Astrocyte (in vitro differentiated cells and primary cell): ENCODE measurements around the gene GINS3. TPM values are rescaled to one million over a fixed set of nuclear protein-coding genes. Genes with fewer than 3 reads are reported as not detected.

Source experiments
- DNase-seq: peaks from one replicate; pipeline ENCODE4 v3.0.0-alpha.2; 2010; ENCODE audit warnings: low read depth
- FAIRE-seq: peaks from 2 replicates; lab custom pipeline; 2011; peaks lifted over from hg19 to GRCh38; lab: Jason Lieb, UNC
- H2AFZ ChIP-seq: 2 replicates; pipeline ENCODE4 v1.6.0; 2012; ENCODE audit warnings: low read depth, low read length, inconsistent platforms
- H3K27ac ChIP-seq: 2 replicates; pipeline ENCODE4 v1.5.1; 2011; ENCODE audit warnings: low read depth, low read length, inconsistent platforms
- H3K27me3 ChIP-seq: 2 replicates; pipeline ENCODE4 v1.6.0; 2011; ENCODE audit warnings: low read length, inconsistent platforms; ENCODE audit not compliant: insufficient read depth
- H3K36me3 ChIP-seq: 2 replicates; pipeline ENCODE4 v1.5.1; 2011; ENCODE audit warnings: low read length, inconsistent platforms; ENCODE audit not compliant: insufficient read depth
- H3K4me1 ChIP-seq: 2 replicates; pipeline ENCODE4 v1.5.1; 2011; ENCODE audit warnings: low read length, inconsistent platforms; ENCODE audit not compliant: insufficient read depth
- H3K4me2 ChIP-seq: 2 replicates; pipeline ENCODE4 v1.6.0; 2012; ENCODE audit warnings: low read length, inconsistent platforms
- H3K4me3 ChIP-seq: 2 replicates; pipeline ENCODE4 v1.5.1; 2011; ENCODE audit warnings: low read depth, mild to moderate bottlenecking, low read length, inconsistent platforms; ENCODE audit not compliant: insufficient read depth
- H3K79me2 ChIP-seq: 2 replicates; pipeline ENCODE4 v1.6.0; 2012; ENCODE audit warnings: mild to moderate bottlenecking, low read length, inconsistent platforms; ENCODE audit not compliant: insufficient read depth
- H3K9ac ChIP-seq: 2 replicates; pipeline ENCODE4 v1.6.0; 2012; ENCODE audit warnings: mild to moderate bottlenecking, low read length, inconsistent platforms
- H3K9me3 ChIP-seq: 2 replicates; pipeline ENCODE4 v1.5.1; 2012; ENCODE audit warnings: low read depth, mild to moderate bottlenecking, low read length, inconsistent platforms; ENCODE audit not compliant: insufficient read depth
- H4K20me1 ChIP-seq: 2 replicates; pipeline ENCODE4 v1.6.0; 2012; ENCODE audit warnings: low read length, inconsistent platforms; ENCODE audit not compliant: insufficient read depth
- H3K27ac Mint-ChIP-seq: one replicate; pipeline ENCODE4 v1.8.0; 2021; ENCODE audit warnings: mild to moderate bottlenecking, mixed read lengths; ENCODE audit not compliant: unreplicated experiment
- H3K27me3 Mint-ChIP-seq: one replicate; pipeline ENCODE4 v1.8.0; 2021; ENCODE audit warnings: low read depth, mixed read lengths; ENCODE audit not compliant: unreplicated experiment
- H3K36me3 Mint-ChIP-seq: one replicate; pipeline ENCODE4 v1.8.0; 2021; ENCODE audit warnings: low read depth, mixed read lengths; ENCODE audit not compliant: unreplicated experiment
- H3K4me1 Mint-ChIP-seq: one replicate; pipeline ENCODE4 v1.8.0; 2021; ENCODE audit warnings: low read depth, mixed read lengths; ENCODE audit not compliant: unreplicated experiment
- H3K4me3 Mint-ChIP-seq: one replicate; pipeline ENCODE4 v1.8.0; 2021; ENCODE audit warnings: mild to moderate bottlenecking, moderate library complexity, mixed read lengths; ENCODE audit not compliant: unreplicated experiment
- H3K9me3 Mint-ChIP-seq: one replicate; pipeline ENCODE4 v1.8.0; 2021; ENCODE audit warnings: mild to moderate bottlenecking, mixed read lengths; ENCODE audit not compliant: unreplicated experiment
- EZH2 ChIP-seq: IDR thresholded peaks from 2 replicates; pipeline ENCODE4 v1.6.1; 2012; ENCODE audit warnings: mild to moderate bottlenecking, low read length, inconsistent platforms; ENCODE audit not compliant: insufficient read depth
- total RNA-seq: library from RNA; stranded (reverse); gene quantifications from 2 replicates; pipeline ENCODE4 v1.2.1, GENCODE V29; 2021
- TF ChIP-seq, protein P1 (sequence below): IDR thresholded peaks from 2 replicates; pipeline ENCODE4 v1.5.1; 2011; ENCODE audit warnings: low read depth, mild to moderate bottlenecking, inconsistent platforms, low read length, moderate library complexity; ENCODE audit not compliant: insufficient read depth

The GINS3 gene
- total RNA-seq, 1 donor from 2014 or later, result 3.6 TPM

DNA sequence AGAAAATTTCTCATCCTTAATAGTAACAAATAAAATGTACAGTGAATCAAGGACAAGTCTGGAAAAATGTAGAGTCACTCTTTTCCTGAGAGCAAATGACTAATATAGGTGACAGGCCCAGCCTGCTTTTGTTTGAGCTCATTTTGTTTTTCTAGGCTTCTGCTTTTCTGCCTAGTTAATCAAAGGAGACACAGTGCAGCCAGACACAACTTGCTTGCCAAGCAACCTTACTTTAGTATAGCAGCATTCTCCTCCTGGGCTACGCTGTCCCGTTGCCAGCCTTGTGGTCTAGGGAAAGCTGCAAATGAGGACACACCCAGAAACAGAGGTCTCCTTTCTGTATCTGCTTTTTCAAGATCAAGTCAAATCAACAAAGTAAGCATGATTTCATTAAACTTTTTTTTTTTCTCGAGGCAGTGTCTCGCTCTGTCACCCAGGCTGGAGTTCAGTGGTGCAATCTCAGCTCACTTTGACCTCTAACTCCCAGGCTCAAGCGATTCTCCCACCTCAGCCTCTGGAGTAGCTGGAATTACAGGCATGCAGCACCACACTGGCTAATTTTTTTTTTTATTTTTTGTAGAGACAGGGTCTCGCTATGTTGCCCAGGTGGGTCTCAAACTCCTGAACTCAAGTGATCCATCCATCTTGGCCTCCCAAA lies 17.2 kb downstream of the GINS3 start:
- Mint-ChIP-seq H3K36me3 (no peaks in the 10 kb centered on the region), H3K27me3 (peaks cover 2% of the 10 kb centered on the region), H3K4me3 (no peak overlapping the region), H3K4me1 (peaks cover 6% of the 10 kb centered on the region), H3K27ac (no peak overlapping the region), H3K9me3 (no peaks in the 10 kb centered on the region)
- H3K4me1 ChIP-seq, result peaks cover 11% of the 10 kb centered on the region
- H3K9me3 ChIP-seq, result no peaks in the 10 kb centered on the region
- DNase-seq, result peak; percentile 91
- peak; percentile 13 for FAIRE-seq
- H3K27me3 ChIP-seq, result no peaks in the 10 kb centered on the region
- peak overlapping the region; percentile 44 for H3K9ac ChIP-seq
- H3K79me2 ChIP-seq, result no peaks in the 10 kb centered on the region
- H4K20me1 ChIP-seq, result no peaks in the 10 kb centered on the region
- H3K4me3 ChIP-seq, result no peak overlapping the region
- peak overlapping the region; percentile 70 for H3K4me2 ChIP-seq
- H3K27ac ChIP-seq, result peak overlapping the region; percentile 19
- peak overlapping the region; percentile 20 for H2AFZ ChIP-seq
- TF ChIP-seq, protein P1, sequence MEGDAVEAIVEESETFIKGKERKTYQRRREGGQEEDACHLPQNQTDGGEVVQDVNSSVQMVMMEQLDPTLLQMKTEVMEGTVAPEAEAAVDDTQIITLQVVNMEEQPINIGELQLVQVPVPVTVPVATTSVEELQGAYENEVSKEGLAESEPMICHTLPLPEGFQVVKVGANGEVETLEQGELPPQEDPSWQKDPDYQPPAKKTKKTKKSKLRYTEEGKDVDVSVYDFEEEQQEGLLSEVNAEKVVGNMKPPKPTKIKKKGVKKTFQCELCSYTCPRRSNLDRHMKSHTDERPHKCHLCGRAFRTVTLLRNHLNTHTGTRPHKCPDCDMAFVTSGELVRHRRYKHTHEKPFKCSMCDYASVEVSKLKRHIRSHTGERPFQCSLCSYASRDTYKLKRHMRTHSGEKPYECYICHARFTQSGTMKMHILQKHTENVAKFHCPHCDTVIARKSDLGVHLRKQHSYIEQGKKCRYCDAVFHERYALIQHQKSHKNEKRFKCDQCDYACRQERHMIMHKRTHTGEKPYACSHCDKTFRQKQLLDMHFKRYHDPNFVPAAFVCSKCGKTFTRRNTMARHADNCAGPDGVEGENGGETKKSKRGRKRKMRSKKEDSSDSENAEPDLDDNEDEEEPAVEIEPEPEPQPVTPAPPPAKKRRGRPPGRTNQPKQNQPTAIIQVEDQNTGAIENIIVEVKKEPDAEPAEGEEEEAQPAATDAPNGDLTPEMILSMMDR, result no peak
- no peak for TF ChIP-seq EZH2
- no peaks in the 10 kb centered on the region for H3K36me3 ChIP-seq

DNA sequence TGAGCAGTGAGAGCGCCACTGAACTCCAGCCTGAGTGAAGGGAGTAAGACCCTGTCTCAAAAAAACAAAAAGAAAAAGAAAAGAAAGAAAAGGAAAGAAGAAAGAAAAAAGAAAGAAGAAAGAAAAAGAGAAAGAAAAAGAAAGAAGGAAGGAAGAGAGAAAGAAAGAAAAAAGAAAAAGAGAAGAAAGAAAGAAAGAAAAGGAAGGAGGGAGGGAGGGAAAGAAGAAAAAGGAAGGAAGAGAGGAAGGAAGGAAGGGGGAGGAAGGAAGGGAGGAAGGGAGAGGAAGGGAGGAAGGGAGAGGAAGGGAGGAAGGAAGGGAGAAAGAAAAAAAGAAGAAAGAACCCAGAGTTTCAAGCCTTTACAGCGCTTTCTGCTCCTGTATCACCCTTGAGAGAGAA lies 19.1 kb downstream of the GINS3 start:
- H3K4me3 ChIP-seq, result no peak overlapping the region
- Mint-ChIP-seq H3K27ac (no peak overlapping the region), H3K9me3 (no peaks in the 10 kb centered on the region), H3K27me3 (peaks cover 2% of the 10 kb centered on the region), H3K4me1 (peaks cover 6% of the 10 kb centered on the region), H3K4me3 (no peak overlapping the region), H3K36me3 (no peaks in the 10 kb centered on the region)
- no peaks in the 10 kb centered on the region for H3K27me3 ChIP-seq
- no peak overlapping the region for H3K9ac ChIP-seq
- H3K79me2 ChIP-seq, result no peaks in the 10 kb centered on the region
- FAIRE-seq (no peak), DNase-seq (no peak)
- H3K4me1 ChIP-seq, result peaks cover 11% of the 10 kb centered on the region
- no peak overlapping the region for H3K4me2 ChIP-seq
- H3K9me3 ChIP-seq, result no peaks in the 10 kb centered on the region
- H3K27ac ChIP-seq, result no peak overlapping the region
- H2AFZ ChIP-seq, result no peak overlapping the region
- no peaks in the 10 kb centered on the region for H3K36me3 ChIP-seq
- TF ChIP-seq EZH2, result no peak
- TF ChIP-seq, protein P1, result no peak
- H4K20me1 ChIP-seq, result no peaks in the 10 kb centered on the region
